HG03575 (cell line): ENCODE data around the gene MGAT1.
"Not testable (repeated sequence)": the region's sequence is repeated elsewhere in the genome, so short reads cannot be mapped to it uniquely, and the experiment has no call there.

ENCODE experiments used
- ATAC-seq: cut with Tn5 transposase; IDR thresholded peaks from one replicate; pipeline ENCODE4 v1.9.1; 2021; ENCODE audit not compliant: unreplicated experiment, insufficient number of reproducible peaks, low FRiP score; ENCODE audit errors: extremely low read depth

The MGAT1 gene

GRCh38 chr5:180790020-180790419 is 12.6 kb downstream of the MGAT1 start:
- ATAC-seq, result no peak

DNA sequence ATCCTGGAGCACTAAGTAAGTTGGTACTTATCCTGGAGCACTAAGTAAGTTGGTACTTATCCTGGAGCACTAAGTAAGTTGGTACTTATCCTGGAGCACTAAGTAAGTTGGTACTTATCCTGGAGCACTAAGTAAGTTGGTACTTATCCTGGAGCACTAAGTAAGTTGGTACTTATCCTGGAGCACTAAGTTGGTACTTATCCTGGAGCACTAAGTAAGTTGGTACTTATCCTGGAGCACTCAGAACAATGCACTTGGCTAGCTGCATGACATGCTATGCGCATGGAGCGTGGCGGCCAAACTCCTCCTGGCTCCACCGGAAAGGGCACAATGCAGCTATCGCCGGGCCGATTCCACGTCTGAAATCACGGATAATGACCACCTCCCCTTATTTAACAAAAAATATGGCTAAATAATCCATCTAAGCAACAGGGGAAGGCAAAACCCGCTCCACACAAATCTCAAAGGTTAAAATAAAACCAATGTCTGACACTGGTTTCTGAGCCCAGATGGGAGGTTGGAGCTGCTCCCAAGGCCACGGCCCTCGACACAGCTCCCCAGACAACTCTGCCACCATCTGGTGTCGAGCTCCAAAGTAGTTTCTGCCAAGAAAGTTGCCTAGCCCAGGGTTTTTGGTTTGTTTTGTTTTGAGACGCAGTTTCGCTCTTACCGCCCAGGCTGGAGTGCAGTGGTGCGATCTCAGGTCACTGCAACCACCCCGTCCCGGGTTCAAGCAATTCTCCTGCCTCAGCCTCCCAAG is 13.8 kb downstream of the MGAT1 start:
- ATAC-seq, result not testable (repeated sequence)

GRCh38 chr5:180787711-180788431 is 14.7 kb downstream of the MGAT1 start:
- ATAC-seq, result no peak

- no peak for ATAC-seq
These were observed 15.8 kb downstream of the MGAT1 start for GRCh38 chr5:180786531-180787398.

GRCh38 chr5:180785794-180786221 is 16.8 kb downstream of the MGAT1 start:
- ATAC-seq, result no peak

DNA sequence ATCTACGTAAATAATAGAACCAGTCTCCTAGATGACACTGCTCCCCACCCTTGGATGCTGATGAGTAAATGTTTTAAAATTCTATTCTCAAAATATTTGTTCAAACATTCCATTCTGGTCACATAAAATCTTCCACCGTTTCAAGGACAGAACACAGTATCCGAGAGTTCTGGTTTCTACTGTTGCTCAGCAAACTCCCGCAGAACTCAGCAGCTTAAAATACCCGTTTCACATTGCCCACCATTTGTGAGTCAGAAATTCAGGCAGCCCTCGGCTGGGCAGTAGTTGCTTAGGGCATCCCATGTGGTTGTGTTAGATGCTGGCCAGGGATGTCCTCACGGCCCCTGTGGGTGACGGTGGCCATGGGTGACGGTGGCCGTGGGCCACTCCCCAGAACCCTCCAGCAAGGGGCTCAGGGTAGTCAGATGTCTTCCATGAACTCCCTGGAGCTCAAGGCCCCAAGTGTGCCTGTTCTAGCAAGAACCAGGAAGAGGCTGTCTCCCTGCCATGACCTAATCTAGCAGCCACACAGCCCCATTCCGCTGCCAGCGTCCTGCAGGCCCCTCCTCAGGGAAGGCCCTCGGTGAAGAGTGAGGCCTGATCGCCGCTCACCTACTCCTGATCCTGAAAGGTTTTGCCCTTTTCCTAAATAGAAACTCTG is 17.4 kb downstream of the MGAT1 start:
- no peak for ATAC-seq

- ATAC-seq, result no peak
These were observed 18.0 kb downstream of the MGAT1 start for GRCh38 chr5:180784497-180785097.

- no peak for ATAC-seq
These were observed 19.1 kb downstream of the MGAT1 start for GRCh38 chr5:180783340-180784052.

DNA sequence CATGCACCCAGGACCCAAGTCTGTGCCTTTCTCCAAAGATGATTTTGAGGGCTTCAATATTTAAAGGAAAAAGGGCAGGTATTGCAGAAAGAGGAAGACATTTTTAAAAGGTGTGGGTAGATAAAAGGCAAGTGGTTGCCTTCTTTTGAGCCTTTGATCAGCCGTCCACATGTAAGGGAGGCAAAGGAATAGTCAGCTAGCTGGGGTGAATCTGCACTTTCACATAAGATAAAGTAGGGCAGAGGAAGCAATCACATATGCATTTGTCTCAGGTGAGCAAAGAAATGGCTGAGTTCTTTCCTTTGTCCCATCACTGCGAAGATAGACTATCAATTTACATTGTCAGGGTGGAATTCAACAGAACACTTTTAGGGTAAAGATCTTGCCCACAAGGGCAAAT is 19.9 kb downstream of the MGAT1 start:
- no peak for ATAC-seq

DNA sequence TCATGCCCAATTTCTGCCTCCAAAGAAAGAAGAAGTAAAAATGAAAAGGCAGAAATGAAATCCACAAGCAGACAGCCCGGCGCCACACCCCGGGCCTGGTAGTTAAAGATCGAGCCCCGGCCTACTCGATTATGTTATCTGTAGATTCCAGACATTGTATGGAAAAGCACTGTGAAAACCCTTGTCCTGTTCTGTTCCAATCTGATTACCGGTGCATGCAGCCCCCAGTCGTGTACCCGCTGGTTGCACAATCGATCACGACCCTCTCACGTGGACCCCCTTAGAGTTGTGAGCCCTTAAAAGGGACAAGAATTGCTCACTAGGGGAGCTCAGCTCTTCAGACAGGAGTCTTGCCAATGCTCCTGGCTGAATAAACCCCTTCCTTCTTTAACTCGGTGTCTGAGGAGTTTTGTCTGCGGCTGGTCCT is 20.7 kb downstream of the MGAT1 start:
- not testable (repeated sequence) for ATAC-seq

DNA sequence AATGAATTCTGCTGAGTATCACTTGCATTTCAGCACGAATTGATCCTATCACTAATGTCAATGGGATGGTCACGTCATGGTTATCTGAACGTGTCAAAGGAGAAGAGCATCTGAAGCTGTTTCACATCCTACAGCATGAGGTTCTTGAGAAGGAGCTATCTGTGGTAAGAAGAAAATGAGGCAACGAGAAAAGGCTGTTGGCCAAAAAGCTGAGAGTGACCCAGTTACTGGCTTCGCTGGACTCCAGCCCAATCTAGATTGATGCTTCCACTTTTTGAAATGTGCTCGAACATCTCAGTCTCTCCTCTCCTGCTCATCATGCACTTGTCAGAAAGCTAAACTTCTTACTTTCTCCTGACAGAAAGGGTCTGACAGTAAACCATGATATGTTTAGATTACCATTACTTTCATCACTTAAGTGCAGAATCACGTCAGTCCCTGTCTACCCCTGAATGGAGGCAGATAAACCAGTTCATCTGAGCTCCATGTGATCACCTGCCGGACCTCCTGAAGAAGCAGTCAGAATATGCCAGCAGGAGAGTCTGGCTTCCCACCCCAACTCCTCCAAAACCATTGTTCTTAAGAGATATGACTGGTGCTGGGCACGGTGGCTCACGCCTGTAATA is 22.5 kb downstream of the MGAT1 start:
- no peak for ATAC-seq

DNA sequence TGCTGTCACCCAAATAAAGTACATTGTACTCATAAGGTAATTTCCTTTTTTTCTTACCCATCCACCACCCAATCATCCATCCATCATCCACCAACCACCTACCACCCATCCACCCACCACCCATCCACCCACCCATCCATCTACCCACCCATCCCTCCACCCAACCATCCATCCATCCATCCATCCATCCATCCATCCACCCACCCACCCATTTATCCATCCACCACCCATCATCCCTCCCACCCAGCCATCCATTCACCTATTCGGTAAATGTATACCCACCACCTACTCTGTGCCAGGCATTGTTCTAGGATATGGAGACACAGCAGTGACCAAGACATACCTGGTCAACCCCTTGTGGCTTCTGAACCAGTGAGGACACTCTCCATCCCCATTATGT is 25.1 kb downstream of the MGAT1 start:
- ATAC-seq, result no peak

- ATAC-seq, result no peak
These were observed 26.2 kb downstream of the MGAT1 start for GRCh38 chr5:180776376-180776775.

- ATAC-seq, result no peak
These were observed 27.0 kb downstream of the MGAT1 start for GRCh38 chr5:180775624-180776023.

- no peak for ATAC-seq
These were observed 30.8 kb downstream of the MGAT1 start for GRCh38 chr5:180771839-180772238.

- no peak for ATAC-seq
These were observed 32.8 kb downstream of the MGAT1 start for GRCh38 chr5:180769821-180770220.

GRCh38 chr5:180755601-180756000 is 47.0 kb downstream of the MGAT1 start:
- ATAC-seq, result no peak

DNA sequence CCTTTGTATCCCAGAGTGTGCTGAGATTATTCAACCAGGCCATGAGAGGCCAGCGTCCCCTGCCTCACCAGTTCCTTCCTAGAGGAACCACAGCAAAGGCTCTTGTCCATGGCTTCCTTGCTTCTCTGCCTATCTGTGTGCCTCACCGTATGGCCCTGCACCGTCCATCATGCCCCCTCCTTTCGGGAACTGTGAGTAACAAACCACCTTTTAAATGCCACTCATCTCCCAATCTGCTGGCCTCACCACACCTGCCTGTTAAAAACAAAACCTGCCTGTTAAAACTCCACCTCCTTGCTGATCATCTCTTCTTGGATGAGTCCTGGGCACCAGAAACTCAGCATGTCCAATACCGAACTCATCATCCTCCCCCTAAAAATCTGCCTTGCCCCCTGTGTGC is 58.4 kb downstream of the MGAT1 start:
- no peak for ATAC-seq
